HT1080 (cell line): Measurements from ENCODE around the gene SCN1B. TPM values are rescaled to one million over a fixed set of nuclear protein-coding genes. Genes with fewer than 3 reads are reported as not detected.

Experiments used
- DNase-seq: peaks from one replicate; pipeline ENCODE4 v3.0.0-alpha.2; 2015; ENCODE audit warnings: low read depth
- total RNA-seq: library from RNA; depleted of rRNA; stranded (reverse); fragments of >200 nt; shearing (Covaris generic); gene quantifications from 2 replicates; pipeline ENCODE4 v1.2.3, GENCODE V29; 2014

The SCN1B gene
- total RNA-seq, 1 experiment from 2014 or later: 9.3 TPM

GRCh38 chr19:35073516-35073915, 43.2 kb downstream of the SCN1B start:
- DNase-seq: no peak

GRCh38 chr19:35073941-35074340, 43.7 kb downstream of the SCN1B start:
- DNase-seq: no peak

- DNase-seq: no peak
Observed at GRCh38 chr19:35074426-35075201, 44.3 kb downstream of the SCN1B start.

GRCh38 chr19:35075202-35076025, 45.1 kb downstream of the SCN1B start:
- no peak for DNase-seq

GRCh38 chr19:35076026-35076370, 45.7 kb downstream of the SCN1B start:
- DNase-seq: no peak

- DNase-seq: no peak
Observed at GRCh38 chr19:35076657-35077056, 46.4 kb downstream of the SCN1B start.

GRCh38 chr19:35077411-35078223, 47.3 kb downstream of the SCN1B start:
- DNase-seq: no peak

GRCh38 chr19:35079826-35080225, 49.6 kb downstream of the SCN1B start:
- no peak for DNase-seq

- no peak for DNase-seq
Observed at GRCh38 chr19:35080613-35081170, 50.4 kb downstream of the SCN1B start.

GRCh38 chr19:35081201-35081600, 50.9 kb downstream of the SCN1B start:
- no peak for DNase-seq

GRCh38 chr19:35083691-35084508, 53.6 kb downstream of the SCN1B start:
- DNase-seq: no peak

- DNase-seq: no peak
Observed at GRCh38 chr19:35084509-35084762, 54.2 kb downstream of the SCN1B start.

GRCh38 chr19:35085947-35086346, 55.7 kb downstream of the SCN1B start:
- no peak for DNase-seq

GRCh38 chr19:35086455-35086854, 56.2 kb downstream of the SCN1B start:
- no peak for DNase-seq

GRCh38 chr19:35087393-35087792, 57.1 kb downstream of the SCN1B start:
- DNase-seq: no peak

- peak; percentile 93 for DNase-seq
Observed at GRCh38 chr19:35088131-35088913, 58.1 kb downstream of the SCN1B start.

GRCh38 chr19:35089554-35089953, 59.3 kb downstream of the SCN1B start:
- no peak for DNase-seq
